SKM-1 treated with dmso at 0.1 percent for 144 hours (cell line): ENCODE data around the gene SSRP1.
A peak's percentile ranks its signal among the peaks of the same experiment; 100 is the strongest.
"Not testable (repeated sequence)": the region's sequence is repeated elsewhere in the genome, so short reads cannot be mapped to it uniquely, and the experiment has no call there.

Experiments used
- DNase-seq: peaks from one replicate; lab custom pipeline; 2025; ENCODE audit not compliant: unreplicated experiment; lab: John Stamatoyannopoulos, UW

Gene SSRP1

GRCh38 chr11:57339328-57339727 lies 3.6 kb upstream of the SSRP1 start:
- no peak for DNase-seq

DNA sequence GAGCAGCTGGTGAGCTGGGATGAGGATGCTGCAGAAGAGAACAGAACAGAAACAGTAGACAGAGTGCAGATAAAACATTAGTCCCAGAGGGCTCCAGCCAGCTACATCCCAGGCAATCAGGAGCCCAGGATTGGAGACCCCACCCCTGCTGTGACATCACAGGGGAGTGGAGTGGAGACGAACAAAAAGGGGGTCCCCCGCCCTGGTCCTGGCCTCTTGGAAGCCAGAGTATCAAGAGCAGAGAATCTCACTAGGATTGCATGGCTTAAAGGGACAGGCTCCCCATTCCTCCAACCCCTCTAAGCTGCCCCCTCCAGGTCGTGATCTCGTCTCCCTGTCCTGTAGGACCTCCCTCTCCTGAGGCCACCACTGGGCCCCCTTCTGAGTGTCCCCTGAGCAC lies 2.5 kb upstream of the SSRP1 start, which contains the start of gene P2RX3:
P2RX3 (plus strand) TSS at position 211 of the 400 bp plus-strand sequence. CDS start 199 bp downstream, outside the sequence.
- no peak for DNase-seq

DNA sequence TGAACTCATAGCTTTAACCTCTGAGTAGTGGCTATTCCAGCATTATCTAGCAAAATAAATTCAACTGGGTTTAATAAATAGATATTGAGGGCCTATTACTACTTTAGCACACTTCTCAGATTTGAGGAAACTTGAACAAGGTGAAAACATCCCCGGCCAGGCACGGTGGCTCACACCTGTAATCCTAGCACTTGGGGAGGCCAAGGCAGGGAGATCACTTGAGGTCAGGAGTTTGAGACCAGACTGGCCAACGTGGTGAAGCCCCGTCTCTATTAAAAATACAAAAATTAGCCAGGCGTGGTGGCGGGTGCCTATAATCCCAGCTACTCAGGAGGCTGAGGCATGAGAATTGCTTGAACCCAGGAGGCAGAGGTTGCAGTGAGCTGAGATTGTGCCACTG lies 1.2 kb upstream of the SSRP1 start:
- DNase-seq = not testable (repeated sequence)

DNA sequence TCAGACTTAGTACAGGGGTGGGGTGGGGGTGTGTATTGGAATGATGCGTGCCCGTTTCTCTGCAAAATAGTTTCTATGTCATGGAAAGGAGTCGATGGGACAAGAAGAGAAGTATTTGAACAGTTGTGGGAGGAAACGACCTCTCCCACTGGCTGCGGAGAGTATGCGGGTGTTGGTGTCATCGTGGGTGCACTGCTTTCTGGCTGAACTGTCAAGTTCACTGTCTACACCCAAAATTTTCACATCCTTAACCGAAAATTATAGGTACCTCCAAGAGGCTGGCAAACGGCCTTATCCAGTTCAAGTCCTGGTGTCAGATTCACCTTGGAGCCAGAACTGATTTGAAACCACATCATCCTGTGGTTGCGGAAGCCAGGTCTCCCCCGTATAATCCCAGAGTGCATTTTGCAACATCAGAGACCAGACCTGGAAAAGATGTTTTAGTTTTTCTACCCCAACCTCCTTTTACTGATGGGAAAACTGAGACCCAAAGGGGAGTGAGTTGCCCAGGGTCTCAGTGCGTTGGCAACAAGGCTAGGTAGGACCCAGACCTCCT lies 497 bp upstream of the SSRP1 start:
- DNase-seq = no peak

DNA sequence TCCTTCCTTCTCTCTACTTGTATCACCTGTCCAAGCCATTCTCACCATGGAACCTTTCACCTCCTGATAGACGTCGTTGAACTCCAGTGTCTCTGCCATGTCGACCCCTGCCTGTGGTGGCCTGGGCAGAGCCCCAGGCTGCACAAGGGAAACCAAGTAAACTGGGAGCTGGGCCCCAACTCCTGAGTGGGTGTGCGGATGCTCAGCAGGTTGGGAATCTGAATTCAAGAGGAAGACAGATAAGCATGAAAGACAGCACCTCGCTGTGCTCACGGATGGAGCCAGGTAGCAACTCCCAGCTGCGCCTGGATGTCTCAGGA lies 709 bp downstream of the SSRP1 start:
- DNase-seq = no peak

DNA sequence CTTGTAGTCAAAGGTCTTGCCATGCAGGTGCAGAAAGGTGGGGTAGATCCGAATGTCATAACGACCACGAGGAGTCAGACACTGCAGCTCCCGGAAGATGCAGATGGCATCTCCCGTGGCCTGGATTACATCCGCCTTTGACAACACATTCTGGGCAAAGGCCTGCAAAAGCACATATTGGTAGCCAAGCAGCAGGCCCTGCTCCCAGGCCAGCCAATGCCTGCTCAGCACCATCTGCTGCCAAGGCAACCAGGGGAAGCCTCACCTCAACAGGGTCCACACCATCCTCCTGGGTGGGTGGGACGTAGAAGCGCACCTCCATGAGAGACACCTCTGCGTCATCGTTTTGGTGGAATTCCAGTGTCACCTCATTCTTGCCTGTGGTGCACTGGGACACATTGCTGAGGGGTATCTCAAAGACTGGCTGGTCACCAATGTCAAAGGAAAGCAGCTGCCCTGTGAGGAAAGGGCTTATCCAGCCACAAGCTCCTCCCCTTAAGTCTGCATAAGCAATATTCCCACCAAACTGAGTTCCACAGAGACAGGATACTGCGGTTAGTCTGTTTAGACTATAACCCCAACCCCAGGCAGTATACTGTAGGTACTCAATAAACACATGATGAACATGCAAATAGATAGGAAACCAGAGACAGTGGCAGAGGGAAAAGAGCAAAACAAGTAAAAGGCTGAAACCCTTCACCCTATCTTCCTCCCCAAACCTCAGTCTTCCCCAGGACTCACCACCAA lies 2.8 kb downstream of the SSRP1 start:
- no peak for DNase-seq

DNA sequence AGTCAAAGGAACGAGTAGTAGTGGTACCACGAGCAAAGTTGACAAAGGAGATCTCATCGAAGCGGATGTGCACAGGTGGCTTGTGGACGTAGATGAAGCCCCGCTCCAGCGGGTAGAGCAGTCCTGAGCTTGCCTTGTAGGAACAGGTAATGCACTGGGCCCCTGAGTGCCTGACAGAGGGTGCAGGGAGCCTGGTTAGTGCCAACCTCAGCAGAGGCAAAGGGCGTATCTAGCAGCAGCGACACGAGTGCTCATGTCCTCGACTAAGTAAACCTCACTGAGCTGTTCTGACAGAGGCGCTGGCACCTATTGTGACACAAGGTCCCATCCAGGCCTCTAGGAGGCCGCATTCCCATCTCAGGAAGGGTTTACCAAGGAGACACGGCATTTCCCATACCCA lies 4.0 kb downstream of the SSRP1 start:
- no peak for DNase-seq

DNA sequence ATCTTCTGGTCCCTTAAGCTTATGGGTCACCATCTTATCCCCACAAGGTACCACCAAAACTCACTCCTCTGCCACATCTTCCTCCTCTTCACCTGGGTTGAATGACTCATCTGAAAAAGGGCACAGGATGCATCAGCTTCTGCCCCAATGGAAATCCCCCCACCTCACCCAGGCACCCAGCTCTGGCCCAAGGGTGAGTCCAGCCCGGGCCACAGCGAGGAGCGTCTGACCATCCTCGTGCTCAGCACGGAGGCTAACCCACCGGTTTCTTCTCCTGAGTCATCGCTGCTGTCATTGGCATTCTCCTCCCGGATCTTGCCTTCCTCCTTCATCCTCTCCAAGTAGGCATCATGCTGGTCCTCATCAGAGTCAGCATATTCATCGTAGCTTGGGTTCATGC lies 5.7 kb downstream of the SSRP1 start:
- no peak for DNase-seq

- no peak for DNase-seq
Measured at GRCh38 chr11:57327721-57328120, 8.0 kb downstream of the SSRP1 start.

- no peak for DNase-seq
Measured at GRCh38 chr11:57325735-57326048, 10.0 kb downstream of the SSRP1 start.

DNA sequence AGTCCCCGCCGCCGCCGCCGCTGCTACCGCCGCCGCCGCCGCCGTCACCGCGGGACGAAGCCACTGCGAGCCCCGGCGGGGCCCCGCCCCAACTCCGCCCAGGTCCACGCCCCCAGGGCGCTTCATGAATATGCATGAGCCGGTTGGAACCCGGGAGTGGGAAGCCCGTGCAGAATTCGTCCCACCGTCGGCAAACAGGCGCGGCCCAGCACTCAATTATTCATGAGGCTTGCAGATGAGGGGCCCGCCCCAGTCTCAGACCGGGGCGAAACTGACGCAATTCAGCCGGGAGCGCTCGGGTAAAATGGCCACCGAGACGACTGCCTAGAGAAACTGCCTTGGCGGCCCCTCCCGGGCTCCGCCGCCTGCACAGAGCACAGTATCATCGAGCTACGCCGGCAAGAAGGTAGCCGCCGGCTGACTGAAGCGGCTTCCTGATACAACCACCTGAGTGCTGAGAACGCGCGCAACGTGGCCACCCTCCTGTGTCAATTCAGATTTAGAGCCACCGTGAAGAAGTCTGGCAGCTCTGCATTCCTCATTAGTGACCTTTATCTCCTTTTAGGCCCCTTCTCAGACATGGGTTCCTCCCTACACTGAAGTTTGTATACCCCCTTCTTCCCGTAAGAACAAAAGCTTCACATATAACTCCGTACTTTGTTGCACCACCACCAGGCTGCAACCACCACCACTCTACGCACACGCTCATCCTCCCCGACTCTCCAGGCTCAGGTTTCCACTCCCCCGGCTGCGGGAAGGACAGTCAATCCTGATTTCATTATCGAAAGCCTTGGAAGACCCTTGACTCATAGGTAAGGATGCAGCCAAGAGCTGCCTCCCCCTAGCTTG lies 10.6 kb downstream of the SSRP1 start, which contains the start of gene TNKS1BP1:
TNKS1BP1 (minus strand) TSS at position 67 of the 849 bp plus-strand sequence. CDS start 3,067 bp downstream, outside the sequence.
- peak; percentile 86 for DNase-seq

DNA sequence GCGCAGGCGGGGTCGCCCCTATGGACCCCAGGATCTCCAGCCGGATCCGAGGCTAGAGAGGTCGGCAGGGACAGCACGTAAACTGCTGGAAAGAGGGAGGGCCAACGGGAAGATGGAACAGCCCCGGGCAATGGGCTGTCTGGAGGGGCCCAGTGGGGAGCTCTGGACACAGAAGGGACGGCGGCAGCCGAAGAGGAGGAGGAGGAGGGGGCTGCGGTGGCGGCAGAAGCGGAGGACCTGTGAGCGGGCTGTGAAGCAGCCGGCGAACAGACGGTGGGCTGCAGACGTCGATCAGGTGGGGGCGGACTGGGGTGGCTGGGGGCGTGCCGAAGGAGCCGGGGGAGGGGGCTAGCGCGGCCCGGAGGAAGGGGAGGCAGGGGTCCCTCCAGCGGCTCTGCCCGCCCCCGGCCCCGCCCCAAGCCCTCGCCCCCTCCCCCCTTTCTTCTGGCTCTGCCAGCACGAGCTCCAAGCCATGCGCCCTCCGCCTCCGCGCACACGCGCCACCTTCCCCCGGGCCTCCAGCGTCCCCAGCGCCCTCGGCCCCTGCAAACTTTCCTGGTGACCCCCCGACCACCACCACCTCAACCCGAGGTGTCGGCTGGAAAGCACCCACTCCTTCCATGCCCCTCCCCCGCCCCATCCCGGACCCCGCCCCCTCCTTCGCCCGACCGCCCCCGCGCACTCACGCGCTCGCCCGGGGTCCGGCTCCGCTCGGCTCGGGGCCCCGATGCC lies 11.4 kb downstream of the SSRP1 start:
- DNase-seq = no peak

DNA sequence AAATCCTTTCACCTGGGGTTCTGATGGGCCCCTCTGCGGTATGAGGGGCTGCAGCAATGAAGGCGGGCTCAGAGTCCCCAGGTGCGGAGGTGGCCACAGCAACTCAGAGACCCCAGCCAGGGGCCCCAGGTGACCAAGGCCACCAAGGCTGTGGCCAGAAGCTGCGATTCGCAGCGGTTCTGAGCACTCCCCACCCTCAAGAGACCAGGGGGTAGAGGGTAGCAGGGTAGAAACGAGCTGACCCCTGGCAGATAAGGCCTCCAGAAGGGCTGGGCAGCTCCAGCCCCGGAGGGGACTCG lies 11.9 kb downstream of the SSRP1 start:
- no peak for DNase-seq

DNA sequence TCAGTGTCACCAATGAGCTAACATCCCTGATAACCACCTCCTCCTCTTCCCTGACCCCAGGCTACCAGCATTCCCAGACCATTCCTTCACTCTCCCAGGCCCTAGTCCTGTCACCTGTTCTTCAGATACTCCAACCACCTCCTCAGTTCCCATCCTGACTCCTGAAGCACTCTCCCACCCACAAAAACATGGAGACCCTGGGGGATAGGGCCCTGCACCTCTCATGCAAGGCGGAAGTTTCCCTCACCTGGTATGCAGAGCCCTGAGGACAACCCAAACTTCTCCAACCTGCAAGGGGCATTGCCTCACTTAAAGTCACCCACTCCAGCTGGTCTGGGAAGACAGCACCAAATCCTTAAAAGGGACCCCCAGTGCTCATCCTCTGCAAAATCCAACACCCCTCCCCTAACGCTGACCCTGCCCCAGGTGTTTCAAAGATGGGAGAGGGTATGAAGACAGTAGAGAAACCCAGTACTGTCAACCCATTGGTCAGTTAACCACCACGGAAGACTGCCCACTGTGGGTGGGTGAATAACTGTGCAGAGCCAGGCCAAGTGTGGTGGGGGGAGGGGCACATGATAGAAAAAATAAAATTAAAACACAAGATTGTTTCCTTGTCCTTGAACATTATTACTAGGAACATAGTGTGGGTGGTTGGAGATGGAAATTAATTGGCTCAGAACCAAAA lies 12.4 kb downstream of the SSRP1 start:
- no peak for DNase-seq

GRCh38 chr11:57322256-57323166 lies 13.2 kb downstream of the SSRP1 start:
- no peak for DNase-seq

- no peak for DNase-seq
Measured at GRCh38 chr11:57321388-57322255, 14.1 kb downstream of the SSRP1 start.

DNA sequence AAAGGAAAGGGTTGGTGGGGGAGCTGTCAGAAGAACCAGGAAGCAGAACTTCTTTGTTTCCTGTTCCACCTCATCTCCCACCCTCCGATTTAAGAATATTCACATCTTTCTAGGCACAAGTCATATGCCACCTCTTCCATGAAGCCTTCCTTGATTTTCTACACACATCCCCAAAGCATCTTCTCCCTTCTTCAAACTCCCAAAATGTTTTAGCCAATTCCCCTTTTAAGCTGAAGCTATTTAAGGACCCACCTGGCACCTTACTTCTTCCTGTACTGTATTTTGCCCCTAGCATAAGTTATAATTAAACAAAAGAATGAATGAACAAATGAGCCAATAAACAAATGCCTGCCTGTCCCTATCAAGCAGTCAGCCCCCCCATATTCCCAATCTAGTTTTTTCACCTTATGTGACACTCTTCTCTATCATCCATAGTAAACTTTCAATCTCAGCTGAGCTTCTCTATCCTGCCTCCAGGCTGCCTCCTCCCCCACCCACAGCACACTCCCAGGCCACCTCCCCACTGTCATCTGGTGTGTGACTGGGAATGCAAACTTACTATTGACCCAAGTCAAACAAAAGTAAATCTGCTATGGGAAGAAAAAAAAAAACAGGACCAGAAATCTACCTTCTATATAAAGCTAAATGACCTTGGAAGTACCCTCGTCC lies 14.8 kb downstream of the SSRP1 start:
- no peak for DNase-seq

- DNase-seq = no peak
Measured at GRCh38 chr11:57320067-57320718, 15.5 kb downstream of the SSRP1 start.
